GM12874 (cell line): Measurements from ENCODE around the gene LRRFIP2.

Experiments
- TF ChIP-seq, protein P1 (sequence below): IDR thresholded peaks from 2 replicates; pipeline ENCODE4 v1.5.1; 2011; ENCODE audit warnings: low read depth, mild to moderate bottlenecking, control low read depth, low read length, moderate library complexity; ENCODE audit not compliant: insufficient read depth

The LRRFIP2 gene

DNA sequence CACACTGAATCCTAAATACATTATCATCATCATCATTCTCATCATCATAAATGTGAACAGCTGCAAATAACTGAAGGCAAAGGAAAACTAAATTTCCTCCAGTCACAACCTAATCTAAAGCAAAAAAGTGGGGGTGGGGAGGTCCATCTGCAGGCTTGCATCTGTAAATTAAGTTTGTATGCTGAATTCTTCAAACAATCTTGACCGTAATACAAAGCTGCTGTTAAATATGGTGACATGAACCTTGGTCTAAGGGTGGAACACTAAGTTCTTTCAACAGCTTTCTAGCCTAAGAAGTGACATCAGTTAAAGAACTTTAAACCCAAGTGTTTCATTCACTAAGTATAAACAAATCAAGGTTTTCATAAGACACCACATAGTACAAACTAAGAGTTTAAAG lies 4.3 kb downstream of the LRRFIP2 start:
- TF ChIP-seq, protein P1, sequence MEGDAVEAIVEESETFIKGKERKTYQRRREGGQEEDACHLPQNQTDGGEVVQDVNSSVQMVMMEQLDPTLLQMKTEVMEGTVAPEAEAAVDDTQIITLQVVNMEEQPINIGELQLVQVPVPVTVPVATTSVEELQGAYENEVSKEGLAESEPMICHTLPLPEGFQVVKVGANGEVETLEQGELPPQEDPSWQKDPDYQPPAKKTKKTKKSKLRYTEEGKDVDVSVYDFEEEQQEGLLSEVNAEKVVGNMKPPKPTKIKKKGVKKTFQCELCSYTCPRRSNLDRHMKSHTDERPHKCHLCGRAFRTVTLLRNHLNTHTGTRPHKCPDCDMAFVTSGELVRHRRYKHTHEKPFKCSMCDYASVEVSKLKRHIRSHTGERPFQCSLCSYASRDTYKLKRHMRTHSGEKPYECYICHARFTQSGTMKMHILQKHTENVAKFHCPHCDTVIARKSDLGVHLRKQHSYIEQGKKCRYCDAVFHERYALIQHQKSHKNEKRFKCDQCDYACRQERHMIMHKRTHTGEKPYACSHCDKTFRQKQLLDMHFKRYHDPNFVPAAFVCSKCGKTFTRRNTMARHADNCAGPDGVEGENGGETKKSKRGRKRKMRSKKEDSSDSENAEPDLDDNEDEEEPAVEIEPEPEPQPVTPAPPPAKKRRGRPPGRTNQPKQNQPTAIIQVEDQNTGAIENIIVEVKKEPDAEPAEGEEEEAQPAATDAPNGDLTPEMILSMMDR = no peak

DNA sequence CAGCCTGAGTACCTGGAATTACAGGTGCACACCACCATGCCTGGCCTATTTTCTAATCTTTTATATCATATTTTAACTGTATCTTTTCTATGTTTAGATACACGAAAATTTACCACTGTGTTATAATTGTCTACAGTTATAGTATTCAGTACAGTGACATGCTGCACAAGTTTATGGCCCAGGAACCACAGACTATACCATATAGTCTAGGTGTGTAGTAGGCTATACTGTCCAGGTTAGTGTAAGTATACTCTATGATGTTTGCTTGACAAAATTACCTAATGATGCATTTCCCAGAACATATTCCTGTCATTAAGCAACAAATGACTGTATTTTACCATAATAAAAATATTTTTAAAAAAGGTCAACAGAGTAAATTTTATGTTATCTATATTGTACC lies 5.5 kb downstream of the LRRFIP2 start:
- TF ChIP-seq, protein P1 = no peak

DNA sequence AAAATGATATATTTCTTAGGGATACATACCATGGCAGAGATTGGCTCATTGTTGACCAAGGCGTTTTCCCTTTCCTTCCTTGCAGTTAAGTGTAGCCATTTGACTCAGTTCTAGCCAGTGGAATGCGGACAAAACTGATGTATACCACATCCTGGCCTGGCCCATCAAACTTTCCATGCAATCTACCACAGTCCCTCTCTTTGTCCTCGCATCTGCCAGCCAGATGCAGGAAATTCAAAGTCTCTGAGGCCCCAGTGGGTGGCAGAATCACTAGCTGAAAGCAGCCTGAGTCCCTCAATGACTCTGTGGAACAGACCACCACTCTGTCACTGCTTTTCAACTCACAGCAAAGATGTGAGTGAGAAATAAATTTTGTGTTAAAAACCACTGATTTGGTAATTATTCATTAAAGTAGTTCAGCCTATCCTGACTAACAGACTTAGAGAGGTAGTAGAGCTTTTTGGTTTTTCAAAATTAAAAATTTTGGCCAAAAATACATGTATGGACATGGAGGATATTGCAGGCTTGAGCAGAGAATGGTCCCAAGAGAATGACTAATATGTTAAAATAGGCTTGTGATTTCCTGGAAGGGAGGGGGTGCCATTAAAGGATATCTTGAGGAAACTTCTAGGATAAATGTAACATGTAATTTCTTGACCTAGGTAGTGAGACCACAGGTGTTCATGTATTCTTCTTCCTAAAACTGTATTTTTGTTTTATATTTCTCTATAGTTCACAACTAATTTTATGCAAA lies 10.9 kb downstream of the LRRFIP2 start:
- TF ChIP-seq, protein P1 = no peak

DNA sequence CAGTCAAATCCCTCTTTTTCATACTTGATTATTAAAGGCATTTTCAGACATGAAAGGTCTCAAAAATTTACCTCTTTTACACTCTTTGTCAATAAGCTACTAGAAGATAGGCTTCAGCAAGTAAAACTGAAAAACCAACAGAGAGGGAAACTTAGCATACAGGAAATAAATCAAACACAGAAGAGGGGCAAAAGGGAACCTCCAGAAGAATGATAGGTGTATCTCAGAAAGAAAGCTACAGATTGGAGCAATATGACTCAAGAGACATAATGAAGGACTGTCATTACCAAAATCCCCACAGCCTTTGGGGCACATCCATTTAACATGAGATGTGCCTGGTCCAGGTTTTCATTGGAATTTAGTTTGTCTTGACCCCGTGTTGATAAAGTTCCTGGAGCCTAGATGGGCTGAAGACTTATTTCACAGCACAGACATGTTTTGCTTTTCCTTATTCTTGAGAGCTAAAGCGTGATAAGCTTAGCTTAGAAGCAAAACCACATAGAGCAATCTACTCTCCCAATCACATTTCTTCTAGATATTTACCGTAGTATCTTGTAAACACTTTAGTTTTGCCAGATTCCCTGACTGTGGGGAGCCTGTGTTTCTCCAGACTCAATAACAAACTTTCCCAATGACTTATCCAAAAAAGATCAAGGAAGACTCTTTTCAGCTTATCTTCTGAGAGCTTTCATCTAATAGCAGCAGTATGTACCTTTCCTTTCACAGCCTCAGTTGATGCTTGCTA lies 11.7 kb downstream of the LRRFIP2 start:
- TF ChIP-seq, protein P1 = no peak

DNA sequence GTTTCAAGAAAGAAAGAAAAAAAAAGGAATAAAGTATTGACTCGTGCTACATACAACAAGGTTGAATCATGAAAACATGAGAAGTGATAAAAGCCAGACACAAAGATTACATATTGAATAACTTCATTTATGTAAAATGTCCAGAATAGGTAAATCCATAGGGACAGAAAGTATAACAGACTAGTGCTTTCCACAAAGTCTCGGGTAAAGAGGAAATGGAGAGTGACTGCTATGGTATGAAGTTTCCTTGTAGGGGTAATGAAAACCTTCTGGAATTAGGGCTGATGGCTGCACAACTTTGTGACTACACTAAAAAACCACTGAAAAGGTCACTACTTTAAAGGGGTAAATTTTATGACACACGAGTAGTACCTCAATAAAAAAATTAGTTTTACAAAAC lies 13.0 kb downstream of the LRRFIP2 start:
- TF ChIP-seq, protein P1 = no peak

DNA sequence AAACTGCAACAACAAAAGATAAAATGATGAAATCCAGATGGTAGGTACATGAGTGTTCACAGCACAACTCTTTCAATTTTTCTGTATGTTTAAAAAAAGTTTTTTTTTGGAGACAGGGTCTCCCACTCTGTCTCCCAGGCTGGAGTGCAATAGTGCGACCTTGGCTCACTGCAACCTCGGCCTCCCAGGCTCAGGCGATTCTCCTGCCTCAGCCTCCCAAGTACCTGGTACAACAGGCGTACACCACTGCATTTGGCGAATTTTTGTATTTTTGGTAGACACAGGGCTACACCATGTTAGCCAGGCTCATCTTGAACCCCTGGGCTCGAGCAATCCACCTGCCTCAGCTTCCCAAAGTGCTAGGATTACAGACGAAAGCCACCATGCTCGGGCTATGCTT lies 18.6 kb downstream of the LRRFIP2 start:
- TF ChIP-seq, protein P1 = no peak

DNA sequence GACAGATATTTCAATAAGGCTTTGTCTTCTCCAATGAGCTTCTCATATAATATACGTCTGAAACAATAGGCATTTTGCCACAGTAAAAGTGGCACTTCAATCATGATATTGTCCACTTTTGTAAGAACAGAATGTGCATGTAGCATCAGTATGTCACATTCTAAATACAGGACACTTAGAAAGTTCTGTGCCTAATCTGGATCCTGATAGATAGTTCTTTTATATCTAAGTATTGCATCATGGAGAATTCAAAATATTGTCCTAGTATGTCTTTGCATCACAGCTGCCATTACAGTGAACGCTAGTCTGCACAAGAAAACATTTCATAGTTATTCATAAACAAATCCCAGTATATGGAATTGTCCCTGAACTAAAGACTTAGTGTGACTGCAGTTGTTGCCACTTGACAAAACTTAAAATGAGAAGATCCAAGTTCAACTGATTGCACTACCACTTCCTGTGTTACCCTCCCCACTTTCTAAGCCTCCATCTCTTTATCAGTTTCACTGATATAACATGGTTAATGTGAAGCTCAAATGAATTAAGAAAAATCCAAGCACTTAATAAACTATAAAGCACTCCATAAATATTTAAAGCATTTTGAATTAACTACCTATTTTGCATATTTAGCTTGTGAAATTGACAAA lies 19.6 kb downstream of the LRRFIP2 start:
- TF ChIP-seq, protein P1 = no peak
